T-helper 1 cell (primary cell): ENCODE results near the gene KLRB1.
A peak's percentile ranks its signal among the peaks of the same experiment; 100 is the strongest.

Source experiments
- DNase-seq, 5 donors: peaks; one replicate each; pipeline ENCODE4 v3.0.0-alpha.2; 2012 to 2020
- total RNA-seq, 4 donors: gene quantifications; one replicate each; lab custom pipeline; 2026; lab: John Stamatoyannopoulos, UW

Gene KLRB1
- total RNA-seq = 86.3 to 295 (median 133) reads per million in 4 donors

DNA sequence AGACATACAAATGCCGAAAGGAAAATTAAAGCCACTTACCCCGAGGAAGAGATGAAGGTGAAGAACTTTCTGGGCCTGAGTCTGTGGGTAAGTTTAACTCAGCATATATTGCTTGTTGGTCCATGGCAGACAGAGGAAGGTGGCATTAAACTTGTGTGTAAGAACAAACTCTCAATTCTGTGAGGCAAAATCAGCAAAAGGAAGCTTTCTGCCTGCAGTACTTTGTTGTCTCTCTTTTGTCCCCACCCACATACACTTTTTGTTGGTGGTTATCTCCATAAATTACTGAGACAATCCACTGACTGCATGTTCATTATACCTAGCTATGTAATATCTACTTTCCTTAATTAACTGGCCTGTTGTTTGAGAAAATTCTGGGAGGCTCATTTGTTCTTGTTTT, at the start of gene KLRB1:
Gene KLRB1 (minus strand): TSS at position 201 of the 400 bp plus-strand sequence. CDS start 77 bp downstream, at position 124.
- no peak for DNase-seq

DNA sequence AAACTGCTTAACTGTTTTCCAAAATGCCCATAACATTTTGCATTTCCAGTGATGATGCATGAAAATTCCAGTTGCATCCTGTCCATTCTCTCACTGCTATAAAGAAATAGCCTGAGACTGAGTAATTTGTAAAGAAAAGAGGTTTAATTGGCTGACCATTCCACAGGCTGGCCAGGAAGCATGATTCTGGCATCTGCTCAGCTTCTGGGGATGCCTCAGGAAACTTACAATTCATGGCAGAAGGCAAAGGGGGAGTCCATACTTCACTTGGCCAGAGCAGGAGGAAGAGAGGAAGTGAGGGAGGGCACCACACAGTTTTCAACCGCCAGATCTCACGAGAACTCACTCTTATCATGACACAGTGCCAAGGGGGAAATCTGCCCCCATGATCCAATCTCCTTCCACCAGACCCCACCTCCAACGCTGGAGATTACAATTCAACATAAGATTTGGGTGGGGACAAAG, 43.6 kb upstream of the KLRB1 start:
- peak in 2 of 5 donors; percentile 12 to 91 for DNase-seq

DNA sequence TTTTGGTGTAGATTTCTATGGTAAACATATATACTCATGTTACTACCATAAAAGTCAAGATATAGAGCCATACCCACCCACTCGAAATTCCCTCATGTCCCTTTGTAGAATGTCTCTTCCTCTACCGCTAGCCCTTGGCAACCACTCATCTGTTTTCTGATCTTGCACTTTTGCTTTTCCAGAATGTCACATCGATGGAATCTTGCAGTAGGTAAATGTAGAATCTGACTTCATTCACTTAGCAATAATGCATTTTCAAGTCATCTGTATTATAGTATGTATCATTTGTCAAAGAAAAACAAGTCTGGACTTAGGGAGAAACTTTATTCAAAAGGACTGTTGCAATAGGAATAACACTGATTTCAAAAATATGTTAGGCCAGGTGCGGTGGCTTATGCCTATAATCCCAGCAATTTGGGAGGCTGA, 42.4 kb upstream of the KLRB1 start:
- DNase-seq = no peak

- peak in 1 of 5 donors; percentile 49 for DNase-seq
These were observed 41.8 kb upstream of the KLRB1 start for GRCh38 chr12:9649532-9649940.

GRCh38 chr12:9648701-9649531, 41.2 kb upstream of the KLRB1 start:
- no peak for DNase-seq

DNA sequence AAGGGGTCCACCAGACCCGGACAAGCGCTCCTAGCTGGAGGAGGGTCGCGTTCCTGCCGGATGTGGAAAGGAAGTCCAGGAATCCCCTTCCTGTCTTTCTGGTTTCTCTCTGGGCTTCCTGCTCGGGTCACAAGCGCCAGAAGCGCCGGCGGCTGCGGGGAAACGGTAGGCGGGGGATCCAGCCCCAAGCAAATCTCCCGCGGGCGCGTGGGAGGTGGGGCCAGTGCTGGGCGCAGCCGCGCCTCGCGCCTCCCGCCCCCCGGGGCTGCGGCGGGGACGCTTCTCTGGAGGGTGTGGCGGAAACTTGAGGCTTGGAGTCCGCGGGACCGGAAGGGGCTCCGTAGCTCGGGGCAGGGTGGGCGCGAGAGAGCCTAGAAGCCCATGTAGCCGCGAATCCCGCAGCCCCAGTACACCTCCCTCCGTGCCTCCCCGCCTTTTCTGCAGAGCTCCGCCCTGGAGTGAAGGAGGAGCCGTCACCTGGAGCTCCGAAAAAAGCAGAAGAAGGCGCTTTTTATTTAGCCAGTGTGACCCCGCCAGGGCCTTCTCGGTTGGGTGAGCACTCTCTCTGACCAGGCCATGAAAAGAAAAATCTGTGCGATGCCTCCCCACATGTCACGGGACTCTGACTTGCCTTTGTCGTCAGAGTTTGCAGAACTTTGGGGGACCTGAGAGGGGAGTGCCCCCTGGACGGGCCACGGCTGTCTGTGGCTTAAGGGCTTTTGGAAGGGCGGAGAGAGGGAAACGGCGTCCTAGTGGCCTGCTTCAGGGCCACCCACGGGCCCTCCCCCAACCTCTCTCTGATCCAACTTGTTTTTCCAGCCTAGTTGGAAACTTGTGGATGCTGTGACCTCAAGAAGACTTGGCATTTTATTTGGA, 40.3 kb upstream of the KLRB1 start:
- DNase-seq = peak; percentile 82 to 99 (median 84)

DNA sequence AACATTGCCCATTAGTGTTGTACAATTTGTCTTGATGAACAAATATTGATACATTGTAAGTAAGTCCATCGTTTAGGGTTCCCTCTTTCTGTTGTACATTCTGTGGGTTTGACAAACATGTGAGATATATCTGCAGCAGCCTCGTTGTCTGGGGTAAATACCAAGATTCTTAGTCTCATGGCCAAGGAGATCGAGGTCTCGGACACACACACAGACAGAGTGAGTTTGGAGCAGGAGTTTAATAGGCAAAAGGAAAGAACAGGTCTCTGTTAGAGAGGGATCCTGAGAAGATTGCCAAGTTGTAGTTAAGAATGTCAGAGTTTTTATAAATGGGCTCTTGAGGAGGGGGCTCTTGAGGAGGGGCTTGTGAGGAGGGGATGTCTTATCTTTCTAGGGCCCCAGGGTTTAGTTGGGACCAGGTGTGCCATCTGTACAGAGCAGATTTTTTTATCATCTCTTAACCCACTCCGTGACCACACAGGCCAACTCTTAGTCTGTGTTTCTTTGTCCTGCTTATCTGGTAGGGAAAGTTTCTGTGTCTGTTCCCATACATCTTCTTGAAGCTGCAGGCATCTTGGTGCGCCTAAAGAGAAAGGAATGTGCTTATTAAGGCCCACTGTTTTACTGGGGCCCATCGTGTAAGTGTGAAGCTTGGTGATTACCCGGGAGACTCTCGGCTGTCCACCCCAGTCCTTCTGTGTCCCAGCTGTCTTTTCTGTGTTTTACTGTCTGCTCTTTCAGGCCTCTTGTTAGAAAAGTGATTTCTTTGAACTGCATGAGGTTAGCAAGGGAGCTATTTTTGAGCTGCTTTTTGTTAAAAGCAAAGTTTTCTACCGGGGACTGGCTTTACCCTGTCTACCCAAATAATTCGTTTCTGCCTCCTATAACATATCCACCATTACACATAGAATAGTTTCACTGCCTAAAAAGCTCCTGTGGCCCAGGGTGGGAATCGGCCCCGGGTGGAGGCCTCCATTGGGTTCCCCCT, 39.4 kb upstream of the KLRB1 start:
- DNase-seq = peak in 1 of 5 donors; percentile 52

DNA sequence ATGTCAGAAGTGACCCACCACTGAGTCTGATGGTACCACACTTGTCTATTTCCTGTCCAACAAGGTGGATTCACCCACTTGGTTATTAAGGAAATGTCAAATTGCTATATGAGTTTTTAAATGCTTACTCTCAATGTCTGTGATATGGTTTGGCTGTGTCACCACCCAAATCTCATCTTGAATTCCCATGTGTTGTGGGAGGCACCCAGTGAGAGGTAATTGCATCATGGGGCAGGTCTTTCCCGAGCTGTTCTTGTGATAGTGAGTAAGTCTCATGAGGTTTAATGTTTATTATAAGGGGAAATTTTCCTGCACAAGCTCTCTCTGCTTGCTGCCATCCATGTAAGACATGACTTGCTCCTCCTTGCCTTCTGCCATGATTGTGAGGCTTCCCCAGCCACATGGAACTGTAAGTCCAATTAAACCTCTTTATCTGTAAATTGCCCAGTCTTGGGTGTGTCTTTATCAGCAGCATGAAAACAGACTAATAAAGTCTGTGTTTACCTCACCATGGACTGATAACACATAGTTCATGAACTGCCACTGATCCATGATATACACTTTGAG, 37.4 kb upstream of the KLRB1 start:
- peak in 1 of 5 donors; percentile 65 for DNase-seq

- DNase-seq = no peak
These were observed 35.5 kb upstream of the KLRB1 start for GRCh38 chr12:9643266-9643660.

DNA sequence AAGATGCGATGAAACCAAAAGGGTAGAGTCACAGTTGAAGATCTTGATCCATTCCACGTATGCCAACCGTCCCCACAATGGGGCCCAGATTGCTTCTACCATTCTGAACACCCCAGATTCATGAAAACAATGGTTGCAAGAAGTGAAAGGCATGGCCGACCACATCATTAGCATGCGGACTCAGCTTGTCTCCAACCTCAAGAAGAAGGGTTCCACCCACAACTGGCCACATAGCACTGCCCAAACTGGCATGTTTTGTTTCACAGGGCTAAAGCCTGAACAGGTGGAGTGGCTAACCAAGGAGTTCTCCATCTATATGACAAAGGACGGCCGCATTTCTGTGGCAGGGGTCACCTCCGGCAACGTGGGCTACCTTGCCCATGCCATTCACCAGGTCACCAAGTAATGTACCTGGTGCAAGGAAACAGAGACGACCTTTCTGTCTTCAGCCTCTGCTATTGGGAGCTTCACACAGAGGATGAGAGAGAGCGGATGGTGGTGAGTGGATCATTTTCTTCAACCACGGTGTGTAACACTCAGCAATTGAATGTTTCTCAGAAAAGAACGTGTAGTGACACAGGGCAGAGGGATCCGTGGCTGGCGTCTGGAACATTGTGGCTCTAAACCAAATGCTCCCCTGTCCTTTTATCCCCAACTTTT, 35.0 kb upstream of the KLRB1 start:
- DNase-seq = no peak

DNA sequence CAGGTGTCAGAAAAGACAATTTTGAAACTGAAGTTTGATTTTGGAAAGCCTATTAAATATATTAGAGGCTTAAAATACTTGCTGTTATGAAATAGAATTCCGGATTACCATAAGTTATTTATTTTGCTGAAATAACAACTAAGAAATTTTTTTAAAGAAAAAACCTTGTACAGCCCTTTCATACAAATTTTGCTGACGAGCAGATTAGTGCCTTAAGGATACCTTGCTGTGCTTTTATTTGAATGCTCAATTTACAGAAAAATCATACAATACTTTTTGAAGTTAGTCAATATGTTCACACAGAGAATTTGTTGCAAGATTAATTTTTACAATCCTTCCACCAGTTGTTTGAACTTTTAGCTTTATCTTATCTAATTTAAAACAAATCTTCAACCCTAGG, 32.3 kb upstream of the KLRB1 start:
- DNase-seq = no peak

DNA sequence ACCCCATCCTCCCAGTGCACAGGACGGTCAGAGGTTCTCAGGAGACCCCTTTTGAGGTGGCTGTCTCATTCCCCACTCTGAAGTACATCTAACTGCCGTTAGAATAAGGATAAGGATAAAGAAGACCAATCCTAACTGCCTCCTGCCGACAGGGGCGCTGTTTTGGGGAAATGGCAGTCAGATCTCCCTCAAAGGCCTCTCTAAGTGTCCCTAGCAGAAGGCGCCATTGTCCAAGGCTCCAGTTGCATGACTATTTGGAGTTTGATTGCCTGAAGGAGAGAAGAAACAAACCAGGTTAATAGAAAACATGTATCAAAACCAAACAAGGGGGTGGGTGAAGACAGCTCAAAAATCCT, 29.1 kb upstream of the KLRB1 start:
- DNase-seq = no peak

DNA sequence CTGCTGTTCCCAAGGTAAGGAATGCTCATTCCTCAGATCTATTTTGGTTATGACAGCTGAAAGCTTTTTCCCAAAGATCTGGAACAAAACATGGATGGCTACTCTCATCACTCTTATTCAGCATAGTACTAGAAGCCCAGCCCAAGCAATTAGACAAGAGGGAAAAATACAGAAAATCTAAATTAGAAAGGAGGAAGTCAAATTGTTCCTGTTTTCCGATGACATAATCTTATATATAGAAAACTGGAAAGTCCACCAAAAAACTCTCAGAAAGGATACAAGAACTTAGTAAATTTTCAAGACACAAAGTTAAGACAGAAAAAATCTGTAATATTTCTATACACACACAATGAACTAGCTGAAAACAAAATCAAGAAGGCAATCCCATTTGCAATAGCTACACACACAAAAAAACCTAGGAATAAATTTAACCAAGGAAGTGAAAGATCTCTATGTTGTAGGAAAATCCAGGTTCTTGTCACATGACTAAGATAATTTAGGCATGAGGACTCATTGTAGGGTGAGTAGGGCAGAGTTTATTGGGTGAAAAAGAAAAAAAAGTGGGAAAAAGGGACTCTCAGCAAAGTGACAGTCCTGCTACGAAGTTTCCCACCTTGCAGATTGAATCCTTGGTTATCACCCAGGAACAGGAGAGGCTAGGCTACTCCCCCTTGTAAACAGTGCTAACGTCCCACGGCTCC, 28.6 kb upstream of the KLRB1 start:
- DNase-seq = no peak

DNA sequence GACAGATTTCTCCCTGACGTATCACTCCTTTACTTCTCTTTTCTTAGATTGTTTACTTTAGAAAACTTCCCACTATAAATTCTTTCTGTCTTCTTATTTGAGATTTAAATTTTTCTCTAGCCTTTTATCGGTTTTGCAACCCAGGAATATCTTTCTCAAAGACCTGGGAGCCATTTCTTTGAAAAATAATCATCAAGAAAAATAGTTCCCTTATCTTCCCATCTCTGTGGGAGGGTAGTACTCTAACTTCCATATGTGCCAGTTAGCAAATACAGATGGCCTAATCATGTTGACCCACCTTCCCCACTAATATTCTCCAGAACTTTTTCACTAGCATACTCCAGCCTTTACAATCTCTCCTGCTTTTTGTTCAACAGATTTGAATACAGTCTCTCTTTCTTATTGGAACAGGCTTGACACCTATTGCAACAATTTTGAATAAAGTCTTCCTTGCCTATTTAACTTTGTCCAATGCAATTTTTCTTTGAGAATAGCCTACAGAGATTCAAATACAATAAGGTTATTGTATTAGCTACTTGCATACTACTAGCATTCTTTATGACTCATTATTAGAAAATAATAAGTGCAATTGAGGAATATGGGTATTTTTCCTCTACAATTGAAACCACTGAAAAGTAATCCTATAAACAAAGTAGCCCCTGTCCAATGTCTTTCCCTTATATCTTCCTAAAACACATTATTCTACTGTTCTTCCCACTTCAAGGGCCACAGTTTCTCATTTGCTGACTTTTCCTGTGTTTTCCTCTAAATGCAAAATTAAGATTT, 27.4 kb upstream of the KLRB1 start:
- DNase-seq = no peak

DNA sequence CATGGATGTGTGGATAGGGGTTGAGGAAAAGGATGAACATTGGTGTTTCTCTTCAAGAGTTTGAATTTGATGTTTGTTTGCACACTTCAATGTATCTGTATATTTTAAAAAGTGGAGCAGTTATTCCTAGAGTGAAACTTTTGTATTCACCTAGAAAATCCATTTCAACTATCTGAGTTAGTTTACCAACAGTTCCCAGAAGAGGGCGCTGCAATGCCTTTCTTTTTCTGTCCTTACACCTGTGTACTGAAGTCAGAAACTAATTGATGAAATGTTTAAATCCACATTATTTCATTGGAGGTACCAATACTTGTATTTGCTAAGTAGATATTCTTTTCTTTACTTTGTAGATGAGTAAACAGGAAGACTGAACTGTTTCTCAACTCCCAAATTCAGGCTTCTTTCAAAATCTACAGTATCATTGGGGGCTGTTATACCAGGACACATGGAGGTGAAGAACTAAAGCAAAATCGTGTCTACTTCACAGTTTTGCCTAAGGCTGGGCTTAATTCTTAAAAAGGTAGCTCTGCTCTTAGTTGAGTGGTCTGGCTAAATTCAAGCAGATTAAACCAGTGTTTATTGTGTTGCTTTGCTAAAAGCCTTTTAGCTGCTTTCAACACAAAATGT, 26.6 kb upstream of the KLRB1 start:
- peak; percentile 30 to 80 (median 71) for DNase-seq

DNA sequence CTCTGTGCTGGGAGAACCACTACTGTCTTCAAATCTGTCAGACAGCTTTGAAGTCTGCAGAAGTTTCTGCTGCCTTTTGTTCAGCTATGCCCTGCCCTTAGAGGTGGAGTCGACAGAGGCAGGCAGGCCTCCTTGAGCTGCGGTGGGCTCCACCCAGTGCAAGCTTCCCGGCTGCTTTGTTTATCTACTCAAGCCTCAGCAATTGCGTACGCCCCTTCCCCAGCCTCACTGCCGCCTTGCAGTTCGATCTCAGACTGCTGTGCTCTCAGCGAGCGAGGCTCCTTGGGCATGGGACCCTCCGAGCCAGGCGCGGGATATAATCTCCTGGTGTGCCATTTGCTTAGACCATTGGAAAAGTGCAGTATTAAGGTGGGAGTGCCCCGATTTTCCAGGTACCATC, 25.1 kb upstream of the KLRB1 start:
- DNase-seq = no peak

DNA sequence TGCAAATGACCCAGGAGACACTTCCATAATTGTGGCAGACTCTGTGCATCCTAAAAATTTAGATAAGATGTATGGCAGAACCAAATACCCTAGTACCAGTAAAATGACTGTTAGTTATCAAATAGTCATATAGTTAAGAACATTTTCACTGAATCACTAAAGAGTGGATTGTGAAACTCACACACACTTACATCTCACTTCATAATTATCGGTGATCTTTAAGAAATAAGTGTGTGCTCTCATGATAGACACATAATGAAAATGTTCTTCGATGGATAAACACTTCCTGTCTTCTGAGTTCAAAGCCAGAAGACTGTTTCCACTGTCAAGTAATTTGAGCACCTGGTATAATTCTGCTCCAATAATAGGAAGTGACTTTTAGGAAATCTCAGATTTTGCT, 19.1 kb upstream of the KLRB1 start:
- DNase-seq = no peak

GRCh38 chr12:9626291-9626690, 18.6 kb upstream of the KLRB1 start:
- no peak for DNase-seq

- no peak for DNase-seq
These were observed 17.3 kb upstream of the KLRB1 start for GRCh38 chr12:9625019-9625418.
